Neural progenitor cell (in vitro differentiated cells): ENCODE measurements around the gene DCP2. TPM values are rescaled to one million over a fixed set of nuclear protein-coding genes. Genes with fewer than 3 reads are reported as not detected.

Source experiments
- DNase-seq: peaks from one replicate; pipeline ENCODE4 v3.0.0-alpha.2; 2016; ENCODE audit warnings: low spot score
- H2AFZ ChIP-seq: fragments of 200-600 bp; sonication (generic); replicated peaks from 2 replicates; pipeline ENCODE4 v1.6.1; 2016; ENCODE audit warnings: antibody characterized with exemption
- H3F3A ChIP-seq: fragments of 200-600 bp; sonication (generic); 2 replicates; pipeline ENCODE4 v1.6.1; 2016; ENCODE audit warnings: antibody characterized with exemption, low read depth
- H3K27ac ChIP-seq: fragments of 200-600 bp; sonication (generic); 2 replicates; pipeline ENCODE4 v1.5.1; 2016; ENCODE audit warnings: mild to moderate bottlenecking
- H3K27me3 ChIP-seq: fragments of 200-600 bp; sonication (generic); 2 replicates; pipeline ENCODE4 v1.6.1; 2016; ENCODE audit warnings: mild to moderate bottlenecking, moderate library complexity
- H3K36me3 ChIP-seq: fragments of 200-600 bp; sonication (generic); 2 replicates; pipeline ENCODE4 v1.5.1; 2016
- H3K4me1 ChIP-seq: fragments of 200-600 bp; sonication (generic); 2 replicates; pipeline ENCODE4 v1.6.1; 2016; ENCODE audit warnings: mixed run types
- H3K4me2 ChIP-seq: fragments of 200-600 bp; sonication (generic); 2 replicates; pipeline ENCODE4 v1.6.1; 2016
- H3K4me3 ChIP-seq: fragments of 200-600 bp; sonication (generic); 2 replicates; pipeline ENCODE4 v1.5.1; 2016
- H3K79me2 ChIP-seq: fragments of 200-600 bp; sonication (generic); 2 replicates; pipeline ENCODE4 v1.6.1; 2016; ENCODE audit warnings: low read depth
- H3K9ac ChIP-seq: fragments of 200-600 bp; sonication (generic); 2 replicates; pipeline ENCODE4 v1.6.1; 2016
- H3K9me3 ChIP-seq: fragments of 200-600 bp; sonication (generic); 2 replicates; pipeline ENCODE4 v1.5.1; 2016; ENCODE audit warnings: low read depth
- H4K20me1 ChIP-seq: fragments of 200-600 bp; sonication (generic); 2 replicates; pipeline ENCODE4 v1.6.1; 2016; ENCODE audit warnings: low read depth
- H3K27ac Mint-ChIP-seq: 3 replicates; pipeline ENCODE4 v1.8.0; 2021; ENCODE audit warnings: mixed read lengths
- H3K27me3 Mint-ChIP-seq: 2 replicates; pipeline ENCODE4 v1.8.0; 2022; ENCODE audit warnings: low read depth, mild to moderate bottlenecking, inconsistent platforms, moderate library complexity, mixed read lengths; ENCODE audit not compliant: insufficient read depth
- H3K36me3 Mint-ChIP-seq: 3 replicates; pipeline ENCODE4 v1.8.0; 2021; ENCODE audit warnings: mixed read lengths
- H3K4me1 Mint-ChIP-seq: 3 replicates; pipeline ENCODE4 v1.8.0; 2021; ENCODE audit warnings: mixed read lengths
- H3K4me3 Mint-ChIP-seq: 3 replicates; pipeline ENCODE4 v1.8.0; 2021; ENCODE audit warnings: mild to moderate bottlenecking, moderate library complexity, mixed read lengths
- H3K9me3 Mint-ChIP-seq: 3 replicates; pipeline ENCODE4 v1.8.0; 2020; ENCODE audit warnings: mixed read lengths
- CTCF ChIP-seq: fragments of 200-600 bp; sonication (generic); IDR thresholded peaks from 2 replicates; pipeline ENCODE4 v1.5.1; 2017; ENCODE audit warnings: antibody characterized with exemption, mild to moderate bottlenecking
- EZH2 ChIP-seq: fragments of 200-600 bp; sonication (generic); IDR thresholded peaks from 2 replicates; pipeline ENCODE4 v1.6.1; 2017; ENCODE audit warnings: antibody characterized with exemption, mild to moderate bottlenecking, moderate library complexity
- EZH2phosphoT487 ChIP-seq: fragments of 200-600 bp; sonication (generic); IDR thresholded peaks from 2 replicates; pipeline ENCODE4 v1.6.1; 2017; ENCODE audit warnings: antibody characterized with exemption
- total RNA-seq: library from RNA; depleted of rRNA; stranded (reverse); fragments of >200 nt; gene quantifications from 2 replicates; pipeline ENCODE4 v1.2.3, GENCODE V29; 2015; ENCODE audit warnings: low replicate concordance

Gene DCP2
- total RNA-seq, 1 donor from 2014 or later: 174 TPM

- Histone ChIP-seq H3K9me3 (no peaks in the 10 kb centered on the region), H3K27ac (no peak overlapping the region), H3K9ac (no peak overlapping the region), H3K4me1 (peaks cover 12% of the 10 kb centered on the region), H3K4me3 (no peak overlapping the region), H2AFZ (no peak overlapping the region), H3K36me3 (no peaks in the 10 kb centered on the region), H3F3A (peaks cover 9% of the 10 kb centered on the region), H4K20me1 (no peaks in the 10 kb centered on the region), H3K79me2 (no peaks in the 10 kb centered on the region), H3K27me3 (no peaks in the 10 kb centered on the region), H3K4me2 (no peak overlapping the region)
- DNase-seq: no peak
- H3K27me3 Mint-ChIP-seq: peaks cover 3% of the 10 kb centered on the region
- H3K4me3 Mint-ChIP-seq: no peak overlapping the region
- H3K36me3 Mint-ChIP-seq: peaks cover 2% of the 10 kb centered on the region
- TF ChIP-seq CTCF (no peak), EZH2phosphoT487 (no peak), EZH2 (no peak)
- peaks cover 14% of the 10 kb centered on the region for H3K4me1 Mint-ChIP-seq
- no peak overlapping the region for H3K27ac Mint-ChIP-seq
- no peaks in the 10 kb centered on the region for H3K9me3 Mint-ChIP-seq
Measured at GRCh38 chr5:113038714-113039113, 62.1 kb downstream of the DCP2 start.

- Histone ChIP-seq H2AFZ (no peak overlapping the region), H3K4me2 (no peak overlapping the region), H3K27me3 (no peaks in the 10 kb centered on the region), H3K4me1 (peaks cover 5% of the 10 kb centered on the region), H3K27ac (no peak overlapping the region), H3K9me3 (no peaks in the 10 kb centered on the region), H3F3A (peaks cover 6% of the 10 kb centered on the region), H3K4me3 (no peak overlapping the region), H3K79me2 (no peaks in the 10 kb centered on the region), H3K36me3 (no peaks in the 10 kb centered on the region), H4K20me1 (no peaks in the 10 kb centered on the region), H3K9ac (no peak overlapping the region)
- peaks cover 2% of the 10 kb centered on the region for H3K36me3 Mint-ChIP-seq
- H3K4me3 Mint-ChIP-seq: no peak overlapping the region
- TF ChIP-seq CTCF (no peak), EZH2 (no peak), EZH2phosphoT487 (no peak)
- no peak for DNase-seq
- no peak overlapping the region for H3K27ac Mint-ChIP-seq
- H3K4me1 Mint-ChIP-seq: peaks cover 15% of the 10 kb centered on the region
- H3K27me3 Mint-ChIP-seq: peaks cover 7% of the 10 kb centered on the region
- H3K9me3 Mint-ChIP-seq: no peaks in the 10 kb centered on the region
Measured at GRCh38 chr5:113039229-113039933, 62.8 kb downstream of the DCP2 start.

GRCh38 chr5:113039934-113040285 is 63.3 kb downstream of the DCP2 start:
- Histone ChIP-seq H3K79me2 (no peaks in the 10 kb centered on the region), H2AFZ (no peak overlapping the region), H4K20me1 (no peaks in the 10 kb centered on the region), H3K27ac (no peak overlapping the region), H3K27me3 (no peaks in the 10 kb centered on the region), H3K4me2 (no peak overlapping the region), H3K4me1 (no peaks in the 10 kb centered on the region), H3F3A (peaks cover under 1% of the 10 kb centered on the region), H3K36me3 (no peaks in the 10 kb centered on the region), H3K4me3 (no peak overlapping the region), H3K9ac (no peak overlapping the region), H3K9me3 (no peaks in the 10 kb centered on the region)
- no peak overlapping the region for H3K27ac Mint-ChIP-seq
- DNase-seq: no peak
- no peak for TF ChIP-seq EZH2
- no peak for TF ChIP-seq CTCF
- no peak for TF ChIP-seq EZH2phosphoT487
- H3K4me3 Mint-ChIP-seq: no peak overlapping the region
- no peaks in the 10 kb centered on the region for H3K9me3 Mint-ChIP-seq
- peaks cover 2% of the 10 kb centered on the region for H3K36me3 Mint-ChIP-seq
- peaks cover 11% of the 10 kb centered on the region for H3K4me1 Mint-ChIP-seq
- peaks cover 7% of the 10 kb centered on the region for H3K27me3 Mint-ChIP-seq
